ENCODE results near the gene NHSL1. TPM values are rescaled to one million over a fixed set of nuclear protein-coding genes. Genes with fewer than 3 reads are reported as not detected.

Gene NHSL1
- total RNA-seq, 1 donor from 2014 or later = 57.8 TPM

GRCh38 chr6:138386897-138387296, 112.4 kb downstream of the NHSL1 start:
- no peak for DNase-seq
- Mint-ChIP-seq H3K9me3 (ENCODE audit: unreplicated experiment) (no peaks in the 10 kb centered on the region), H3K4me3 (ENCODE audit: unreplicated experiment) (no peak overlapping the region), H3K27me3 (ENCODE audit: unreplicated experiment) (no peaks in the 10 kb centered on the region), H3K36me3 (ENCODE audit: unreplicated experiment) (no peaks in the 10 kb centered on the region), H3K4me1 (ENCODE audit: low read depth, unreplicated experiment) (no peaks in the 10 kb centered on the region), H3K27ac (ENCODE audit: unreplicated experiment) (no peak overlapping the region)
- TF ChIP-seq CTCF (IDR thresholded peaks at IDR 0.05; ENCODE audit: partially characterized antibody, unreplicated experiment) = no peak

- TF ChIP-seq CTCF (IDR thresholded peaks at IDR 0.05; ENCODE audit: partially characterized antibody, unreplicated experiment) = no peak
- Mint-ChIP-seq H3K27ac (ENCODE audit: unreplicated experiment) (no peak overlapping the region), H3K27me3 (ENCODE audit: unreplicated experiment) (no peaks in the 10 kb centered on the region), H3K36me3 (ENCODE audit: unreplicated experiment) (no peaks in the 10 kb centered on the region), H3K4me3 (ENCODE audit: unreplicated experiment) (no peak overlapping the region), H3K9me3 (ENCODE audit: unreplicated experiment) (no peaks in the 10 kb centered on the region), H3K4me1 (ENCODE audit: low read depth, unreplicated experiment) (no peaks in the 10 kb centered on the region)
- DNase-seq = no peak
These were observed 115.5 kb downstream of the NHSL1 start for GRCh38 chr6:138383776-138384175.

- DNase-seq = no peak
- no peaks in the 10 kb centered on the region for H3K27me3 Mint-ChIP-seq (ENCODE audit: unreplicated experiment)
- H3K27ac Mint-ChIP-seq (ENCODE audit: unreplicated experiment) = no peak overlapping the region
- H3K4me3 Mint-ChIP-seq (ENCODE audit: unreplicated experiment) = no peak overlapping the region
- no peak for TF ChIP-seq CTCF (IDR thresholded peaks at IDR 0.05; ENCODE audit: partially characterized antibody, unreplicated experiment)
- H3K9me3 Mint-ChIP-seq (ENCODE audit: unreplicated experiment) = no peaks in the 10 kb centered on the region
- H3K36me3 Mint-ChIP-seq (ENCODE audit: unreplicated experiment) = no peaks in the 10 kb centered on the region
- H3K4me1 Mint-ChIP-seq (ENCODE audit: low read depth, unreplicated experiment) = no peaks in the 10 kb centered on the region
These were observed 116.6 kb downstream of the NHSL1 start for GRCh38 chr6:138382498-138383265.

- Mint-ChIP-seq H3K27me3 (ENCODE audit: unreplicated experiment) (no peaks in the 10 kb centered on the region), H3K4me1 (ENCODE audit: low read depth, unreplicated experiment) (no peaks in the 10 kb centered on the region), H3K27ac (ENCODE audit: unreplicated experiment) (no peak overlapping the region), H3K9me3 (ENCODE audit: unreplicated experiment) (no peaks in the 10 kb centered on the region), H3K4me3 (ENCODE audit: unreplicated experiment) (no peak overlapping the region), H3K36me3 (ENCODE audit: unreplicated experiment) (no peaks in the 10 kb centered on the region)
- no peak for TF ChIP-seq CTCF (IDR thresholded peaks at IDR 0.05; ENCODE audit: partially characterized antibody, unreplicated experiment)
- DNase-seq = no peak
These were observed 120.8 kb downstream of the NHSL1 start for GRCh38 chr6:138378463-138378862.

GRCh38 chr6:138377844-138378243, 121.5 kb downstream of the NHSL1 start, which contains the start of gene SMIM28:
Gene SMIM28 (plus strand): TSS chr6:138377905. CDS start chr6:138378073, 168 bp downstream.
- no peak for TF ChIP-seq CTCF (IDR thresholded peaks at IDR 0.05; ENCODE audit: partially characterized antibody, unreplicated experiment)
- Mint-ChIP-seq H3K27me3 (ENCODE audit: unreplicated experiment) (no peaks in the 10 kb centered on the region), H3K27ac (ENCODE audit: unreplicated experiment) (no peak within 1 kb of the TSS), H3K36me3 (ENCODE audit: unreplicated experiment) (no peaks in the 10 kb centered on the region), H3K9me3 (ENCODE audit: unreplicated experiment) (no peaks in the 10 kb centered on the region), H3K4me3 (ENCODE audit: unreplicated experiment) (no peak within 1 kb of the TSS), H3K4me1 (ENCODE audit: low read depth, unreplicated experiment) (no peaks in the 10 kb centered on the region)
- no peak for DNase-seq
